Measurements from ENCODE around the gene FAM227B.

Gene FAM227B

DNA sequence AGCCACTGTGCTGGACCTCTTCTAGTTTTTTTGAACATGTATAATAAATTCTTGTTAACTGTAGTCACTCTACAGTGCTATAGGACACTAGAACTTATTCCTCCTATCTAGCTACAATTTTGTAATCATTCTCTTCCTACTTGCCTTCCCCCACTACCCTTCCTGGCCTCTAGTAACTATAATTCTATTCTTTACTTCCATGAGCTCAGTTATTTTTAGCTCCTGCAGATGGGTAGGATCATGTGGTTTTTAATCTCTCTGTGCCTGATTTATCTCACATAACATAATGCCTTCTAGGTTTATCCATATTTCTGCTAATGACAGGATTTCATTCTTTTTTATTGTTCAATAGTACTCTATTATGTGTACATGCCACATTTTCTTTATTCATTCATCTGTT, 310.7 kb downstream of the FAM227B start:
- Histone ChIP-seq H3K4me1 (ENCODE audit: insufficient read depth, low read length, poor library complexity, severe bottlenecking) (no peaks in the 10 kb centered on the region), H4K20me1 (ENCODE audit: insufficient read depth, low read length, poor library complexity, severe bottlenecking) (no peaks in the 10 kb centered on the region), H3K27me3 (ENCODE audit: insufficient read depth, low read length, poor library complexity, severe bottlenecking) (no peaks in the 10 kb centered on the region), H3K9me2 (replicated peaks; ENCODE audit: low read depth, low read length) (no peaks in the 10 kb centered on the region), H3K9me3 (ENCODE audit: insufficient read depth, low read depth, low read length) (no peaks in the 10 kb centered on the region), H3K36me3 (ENCODE audit: insufficient read depth, low read length) (peaks cover 4% of the 10 kb centered on the region; the same call in 1 of the 2 replicates), H3K4me3 (ENCODE audit: low read length, poor library complexity, severe bottlenecking) (no peak overlapping the region), H3K79me2 (ENCODE audit: insufficient read depth, low read length) (no peaks in the 10 kb centered on the region), H2AFZ (ENCODE audit: low read length) (no peak overlapping the region), H3F3A (ENCODE audit: low read depth) (no peaks in the 10 kb centered on the region), H3K9ac (ENCODE audit: low read depth, low read length, poor library complexity, severe bottlenecking) (no peak overlapping the region), H3K4me2 (ENCODE audit: low read depth, low read length, poor library complexity, severe bottlenecking) (no peak overlapping the region)
- TF ChIP-seq CTCF (conservative IDR thresholded peaks at IDR 0.05; ENCODE audit: low read length), result no peak
- no peak for TF ChIP-seq EZH2phosphoT487 (IDR thresholded peaks at IDR 0.05; ENCODE audit: borderline replicate concordance)

DNA sequence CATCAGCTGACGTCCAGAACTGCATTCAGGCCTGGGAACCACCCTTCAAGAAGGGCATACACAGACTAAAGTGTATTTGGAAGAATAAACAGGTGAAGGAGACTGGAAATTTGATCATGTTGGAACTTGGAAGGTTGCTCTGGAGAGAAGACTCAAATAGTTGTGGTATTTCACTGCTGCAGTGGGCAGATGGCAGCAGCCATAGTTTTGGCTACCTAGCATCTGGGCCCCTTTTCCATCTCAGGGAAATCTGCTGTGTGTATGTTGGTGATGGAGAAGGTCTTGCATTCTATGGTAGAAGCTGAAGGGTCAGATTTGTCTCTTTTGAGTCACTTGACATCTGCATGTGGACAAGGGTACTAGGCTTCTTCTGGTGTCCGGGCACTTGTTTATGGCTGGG, 311.9 kb downstream of the FAM227B start:
- Histone ChIP-seq H3K4me2 (ENCODE audit: low read depth, low read length, poor library complexity, severe bottlenecking) (no peak overlapping the region), H3K4me3 (ENCODE audit: low read length, poor library complexity, severe bottlenecking) (no peak overlapping the region), H3K79me2 (ENCODE audit: insufficient read depth, low read length) (no peaks in the 10 kb centered on the region), H3F3A (ENCODE audit: low read depth) (no peaks in the 10 kb centered on the region), H2AFZ (ENCODE audit: low read length) (no peak overlapping the region), H3K9me2 (replicated peaks; ENCODE audit: low read depth, low read length) (no peaks in the 10 kb centered on the region), H3K36me3 (ENCODE audit: insufficient read depth, low read length) (peaks cover 15% of the 10 kb centered on the region; the same call in 1 of the 2 replicates), H3K27me3 (ENCODE audit: insufficient read depth, low read length, poor library complexity, severe bottlenecking) (no peaks in the 10 kb centered on the region), H3K9me3 (ENCODE audit: insufficient read depth, low read depth, low read length) (no peaks in the 10 kb centered on the region), H4K20me1 (ENCODE audit: insufficient read depth, low read length, poor library complexity, severe bottlenecking) (no peaks in the 10 kb centered on the region), H3K4me1 (ENCODE audit: insufficient read depth, low read length, poor library complexity, severe bottlenecking) (no peaks in the 10 kb centered on the region), H3K9ac (ENCODE audit: low read depth, low read length, poor library complexity, severe bottlenecking) (no peak overlapping the region)
- no peak for TF ChIP-seq EZH2phosphoT487 (IDR thresholded peaks at IDR 0.05; ENCODE audit: borderline replicate concordance)
- no peak for TF ChIP-seq CTCF (conservative IDR thresholded peaks at IDR 0.05; ENCODE audit: low read length)

- H3K79me2 ChIP-seq (ENCODE audit: insufficient read depth, low read length), result no peaks in the 10 kb centered on the region
- H3K4me3 ChIP-seq (ENCODE audit: low read length, poor library complexity, severe bottlenecking), result no peak overlapping the region
- H2AFZ ChIP-seq (ENCODE audit: low read length), result no peak overlapping the region
- H3K9me3 ChIP-seq (ENCODE audit: insufficient read depth, low read depth, low read length), result no peaks in the 10 kb centered on the region
- H3K4me2 ChIP-seq (ENCODE audit: low read depth, low read length, poor library complexity, severe bottlenecking), result no peak overlapping the region
- no peak overlapping the region for H3K9ac ChIP-seq (ENCODE audit: low read depth, low read length, poor library complexity, severe bottlenecking)
- H3K4me1 ChIP-seq (ENCODE audit: insufficient read depth, low read length, poor library complexity, severe bottlenecking), result no peaks in the 10 kb centered on the region
- H4K20me1 ChIP-seq (ENCODE audit: insufficient read depth, low read length, poor library complexity, severe bottlenecking), result no peaks in the 10 kb centered on the region
- H3K36me3 ChIP-seq (ENCODE audit: insufficient read depth, low read length), result peaks cover 15% of the 10 kb centered on the region; the same call in 1 of the 2 replicates
- TF ChIP-seq CTCF (conservative IDR thresholded peaks at IDR 0.05; ENCODE audit: low read length), result no peak
- TF ChIP-seq EZH2phosphoT487 (IDR thresholded peaks at IDR 0.05; ENCODE audit: borderline replicate concordance), result no peak
- no peaks in the 10 kb centered on the region for H3K27me3 ChIP-seq (ENCODE audit: insufficient read depth, low read length, poor library complexity, severe bottlenecking)
- H3F3A ChIP-seq (ENCODE audit: low read depth), result no peaks in the 10 kb centered on the region
- no peaks in the 10 kb centered on the region for H3K9me2 ChIP-seq (replicated peaks; ENCODE audit: low read depth, low read length)
Observed at GRCh38 chr15:49306551-49306950, 314.1 kb downstream of the FAM227B start.

Measured in Loucy (cell line).